ENCODE results near the gene COA5. TPM values are rescaled to one million over a fixed set of nuclear protein-coding genes. Genes with fewer than 3 reads are reported as not detected.

The COA5 gene
- polyA plus RNA-seq, 1 donor: 85.3 TPM

DNA sequence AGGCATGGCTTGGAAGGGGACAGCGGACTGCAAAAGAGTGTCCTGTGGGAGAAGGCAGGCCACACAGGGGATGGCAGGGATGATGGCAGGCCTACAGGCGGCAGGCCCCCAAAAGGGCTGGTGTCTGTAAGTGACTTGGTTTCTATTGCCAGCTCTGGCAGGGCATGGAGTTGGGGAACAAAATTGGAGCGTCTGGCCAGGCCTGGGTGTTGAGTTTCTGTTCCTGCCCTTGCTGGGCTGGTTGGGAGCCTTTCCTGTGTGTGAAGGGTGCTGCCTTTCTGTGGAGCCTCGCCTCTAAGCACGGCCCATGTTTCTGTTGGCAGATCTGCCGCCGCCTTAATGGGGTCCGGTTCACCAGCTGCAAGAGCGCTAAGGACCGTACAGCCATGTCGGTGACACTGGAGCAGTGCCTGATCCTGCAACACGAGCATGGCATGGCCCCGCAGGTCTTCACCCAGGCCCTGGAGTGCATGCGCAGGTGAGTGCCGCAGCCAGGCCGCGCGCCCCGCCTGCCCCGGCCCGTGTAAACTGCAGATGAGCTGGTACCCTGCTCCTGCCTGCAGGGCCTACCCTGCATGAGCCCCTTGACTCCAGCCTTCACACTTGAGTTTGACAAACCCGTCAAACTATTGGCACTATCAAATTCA is 31.5 kb downstream of the COA5 start:
- DNase-seq: no peak

DNA sequence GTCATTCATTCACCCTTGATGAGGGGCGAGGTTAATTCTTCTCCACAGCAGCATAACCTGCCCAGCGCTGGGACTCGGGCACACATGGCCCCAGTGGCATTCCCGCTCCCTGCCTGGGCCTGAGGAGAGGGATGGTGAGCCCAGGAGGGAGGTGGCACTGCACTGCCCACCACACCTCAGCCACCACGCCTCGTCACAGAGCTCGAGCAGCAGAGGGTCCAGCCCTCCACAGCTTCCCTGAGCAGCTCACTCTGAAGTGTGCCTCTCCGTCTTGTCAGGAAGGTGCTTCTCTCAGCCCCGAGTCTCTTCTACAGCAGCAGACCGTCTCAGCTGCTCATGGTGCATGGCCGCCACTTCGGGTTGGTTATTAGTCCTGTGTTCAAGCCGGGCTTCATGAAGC is 34.9 kb downstream of the COA5 start:
- no peak for DNase-seq

DNA sequence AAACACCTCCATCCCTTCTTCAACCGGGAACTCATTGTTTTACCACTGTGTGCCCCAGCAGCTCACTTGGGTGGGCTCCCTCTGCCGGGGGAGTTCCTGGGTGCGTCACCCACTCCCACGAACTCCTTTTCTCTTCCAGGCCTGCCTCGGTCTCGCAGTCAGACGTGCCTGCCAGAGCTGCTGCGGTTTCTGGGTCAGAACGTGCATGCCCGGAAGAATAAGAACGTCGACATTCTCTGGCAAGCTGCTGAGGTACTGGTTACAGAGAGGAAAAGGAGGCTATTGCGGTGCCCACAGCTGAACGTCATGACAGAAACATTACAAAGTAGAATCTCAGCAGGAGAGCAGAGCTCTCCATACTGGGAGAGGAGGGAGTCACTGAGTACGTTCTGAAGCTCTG is 35.6 kb downstream of the COA5 start:
- no peak for DNase-seq

DNA sequence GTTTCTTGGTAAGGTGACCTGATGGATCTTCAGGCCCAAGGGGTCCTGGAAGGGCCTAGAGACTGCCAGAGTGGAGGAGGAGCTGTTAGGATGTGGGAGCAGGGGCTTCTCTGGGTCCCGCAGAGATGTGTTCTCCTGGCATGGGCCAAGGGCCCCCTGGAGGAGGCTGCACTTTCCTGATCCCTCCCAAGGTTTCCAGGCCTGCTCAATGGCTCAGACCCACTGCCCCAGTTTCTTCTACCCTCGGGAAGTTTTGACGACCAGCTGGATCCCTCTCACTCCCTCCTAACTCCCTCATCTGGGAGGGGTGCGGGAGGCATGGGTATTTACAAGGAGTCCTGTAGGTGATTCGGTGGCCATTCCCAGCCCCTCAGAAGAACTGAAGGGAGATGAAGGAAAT is 36.1 kb downstream of the COA5 start:
- DNase-seq: no peak

DNA sequence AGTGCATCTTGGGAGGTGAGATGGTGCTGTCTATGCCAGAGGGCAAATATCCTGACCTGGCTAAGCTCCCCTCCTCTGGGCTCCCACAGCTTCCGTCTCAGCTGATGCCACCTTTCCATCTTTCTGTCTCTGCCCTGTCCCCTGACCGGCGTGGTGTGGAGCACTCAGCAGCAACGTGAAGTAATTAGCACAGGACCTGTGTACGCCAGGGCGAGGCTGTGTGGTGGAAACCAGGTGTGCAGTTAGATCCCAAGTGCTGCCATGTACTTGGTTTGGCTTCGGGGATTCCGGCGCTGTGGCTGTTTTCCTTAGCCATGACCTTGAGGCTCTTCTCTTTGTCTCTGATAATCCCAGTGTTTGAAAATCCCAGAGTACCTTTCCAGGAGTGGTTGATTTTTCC is 36.5 kb downstream of the COA5 start:
- DNase-seq: no peak

DNA sequence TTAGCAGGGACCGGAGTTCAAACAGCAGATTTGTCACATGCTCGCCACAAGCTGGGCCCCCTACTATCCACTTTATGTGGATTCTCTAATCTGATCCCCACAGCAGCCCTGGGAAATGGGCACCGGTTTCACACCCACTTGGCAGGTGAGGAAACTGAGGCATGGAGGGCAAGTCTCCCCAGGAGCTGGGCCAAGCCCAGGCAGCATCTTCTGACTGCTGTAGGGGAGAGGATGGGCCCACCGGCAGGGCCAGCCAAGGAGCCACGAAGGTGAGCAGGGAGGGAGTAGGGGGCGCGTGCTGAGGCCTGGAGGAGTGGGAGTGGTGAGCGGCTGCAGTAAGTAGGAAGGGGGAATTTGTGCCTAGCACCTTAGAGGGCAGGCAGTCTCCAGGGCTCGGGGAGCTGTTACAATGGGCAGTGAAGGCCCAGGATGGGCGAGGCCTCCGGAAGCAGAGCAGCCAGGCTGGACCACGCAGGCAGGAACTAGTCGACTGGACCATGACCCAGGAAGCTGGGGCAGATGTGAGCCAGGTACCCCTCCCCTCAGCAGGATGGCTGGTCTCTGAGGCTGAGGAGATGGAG is 37.1 kb downstream of the COA5 start:
- no peak for DNase-seq

DNA sequence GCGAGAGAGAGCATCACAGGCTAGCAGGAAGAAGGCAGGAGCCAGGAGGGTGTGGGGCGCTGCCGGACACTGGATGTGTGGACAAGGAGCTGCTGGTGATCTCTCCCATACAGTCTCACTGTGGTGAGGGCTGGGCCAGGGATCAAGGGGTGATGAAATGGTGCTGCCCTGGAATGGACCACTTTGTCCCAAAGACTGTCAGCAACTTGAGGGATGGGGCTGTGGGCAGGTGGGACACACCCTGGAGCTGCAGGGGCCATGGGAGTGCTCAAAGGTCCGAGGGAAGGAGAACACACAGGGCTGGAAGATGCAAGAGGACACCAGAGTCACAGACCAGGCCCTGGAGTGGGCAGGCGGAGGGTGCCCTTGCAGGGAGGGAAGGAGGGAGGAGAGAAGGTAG is 38.0 kb downstream of the COA5 start:
- no peak for DNase-seq

DNA sequence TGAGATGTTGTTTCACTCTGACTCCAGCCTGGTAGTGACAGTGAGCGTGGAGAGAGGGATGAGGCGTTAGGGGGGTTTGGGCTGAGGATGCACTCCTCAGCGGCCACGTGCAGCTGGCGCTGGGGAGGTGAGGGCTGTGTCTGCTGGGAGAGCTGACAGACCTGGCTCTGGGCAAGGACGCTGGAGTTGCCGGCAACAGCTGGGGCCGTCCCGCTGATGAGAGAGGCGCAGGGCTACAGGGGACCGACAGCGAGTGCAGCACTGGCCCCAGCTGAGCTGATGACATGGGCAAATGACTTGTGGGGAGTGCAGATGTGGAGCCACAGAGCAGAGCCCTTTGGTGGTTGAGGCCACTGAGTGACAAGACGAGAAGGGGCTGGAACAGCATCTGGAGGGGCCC is 38.4 kb downstream of the COA5 start:
- no peak for DNase-seq

DNA sequence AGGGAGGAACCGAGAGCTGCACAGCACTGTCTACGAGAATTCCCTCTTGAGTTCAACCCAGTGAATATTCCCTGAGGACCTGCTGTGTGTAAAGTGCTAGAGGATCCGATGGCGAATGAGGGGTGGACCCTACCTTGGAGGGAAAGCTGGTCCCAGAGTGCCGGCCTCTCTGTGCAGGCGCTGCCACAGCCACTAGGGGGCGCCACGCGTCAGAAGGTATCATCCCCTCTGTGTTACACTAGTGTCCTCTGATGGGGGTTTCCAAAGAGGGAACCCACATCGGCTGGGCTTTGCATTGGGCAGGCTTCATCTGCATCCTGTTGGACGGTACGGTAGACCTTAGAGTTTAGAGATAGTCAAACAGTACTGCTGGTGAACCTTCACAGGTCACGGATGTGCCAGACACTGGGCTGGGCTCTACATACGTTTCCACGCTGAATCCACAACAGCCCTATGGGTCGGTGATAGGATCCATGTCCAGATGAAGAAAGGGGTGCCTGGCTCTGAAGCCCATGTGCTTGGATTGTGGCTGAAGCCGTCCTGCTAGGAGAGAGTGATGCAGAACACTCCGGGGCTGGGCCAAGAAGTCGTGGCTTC is 39.0 kb downstream of the COA5 start:
- DNase-seq: no peak

DNA sequence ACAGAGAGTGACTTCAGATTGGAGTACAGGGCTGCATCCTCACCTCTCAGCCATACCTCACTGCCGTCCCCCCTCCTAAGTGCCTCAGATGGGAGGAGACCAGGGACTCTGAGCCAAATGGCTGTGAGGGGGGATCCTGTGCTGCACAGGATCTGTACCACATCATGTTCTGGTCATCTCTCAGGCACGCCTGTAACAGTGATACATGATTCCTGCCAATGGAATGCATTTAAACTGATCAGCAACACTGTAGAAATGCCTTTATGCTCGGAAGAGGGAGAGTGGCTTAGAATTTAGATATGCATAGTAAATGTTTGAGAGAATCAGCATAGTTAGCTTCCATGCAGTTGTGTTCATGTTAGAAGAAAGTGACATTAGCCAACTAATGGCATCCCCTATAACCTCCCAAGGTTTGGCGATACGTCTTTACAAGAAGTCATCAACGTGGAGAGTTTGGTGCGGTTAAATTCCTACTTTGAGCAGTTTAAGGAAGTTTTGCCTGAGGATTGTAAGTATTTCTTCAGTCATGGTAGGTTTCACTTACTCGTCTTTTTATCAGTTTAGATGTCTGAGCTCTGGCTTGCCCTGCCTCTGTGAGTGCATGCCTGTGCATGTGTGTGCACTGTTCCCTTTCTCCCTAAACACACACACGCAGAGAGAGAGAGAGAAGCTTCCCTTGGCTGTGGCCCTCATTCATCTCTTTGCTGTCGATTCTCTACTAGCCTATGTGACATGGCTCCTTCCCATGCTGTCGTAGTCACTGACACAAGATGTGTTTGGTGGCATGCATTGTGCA is 40.0 kb downstream of the COA5 start:
- no peak for DNase-seq

DNA sequence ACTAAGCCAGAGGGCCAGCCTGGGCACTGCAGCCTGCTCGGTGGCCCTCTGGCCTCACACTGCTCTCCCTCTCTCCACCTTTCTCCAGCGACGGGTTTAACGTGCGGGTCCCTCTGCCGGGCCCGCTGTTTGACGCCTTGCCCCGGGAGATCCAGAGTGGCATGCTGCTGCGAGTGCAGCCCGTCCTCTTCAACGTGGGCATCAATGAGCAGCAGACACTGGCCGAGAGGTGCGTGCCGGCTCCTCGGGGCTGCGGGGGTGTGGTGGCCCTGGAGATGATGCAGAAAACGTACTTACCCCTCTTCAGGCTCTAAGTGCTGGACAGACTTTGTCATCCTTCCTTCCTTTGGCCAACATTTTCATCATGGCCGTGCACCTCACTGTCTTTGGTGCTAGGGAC is 42.4 kb downstream of the COA5 start:
- no peak for DNase-seq

DNA sequence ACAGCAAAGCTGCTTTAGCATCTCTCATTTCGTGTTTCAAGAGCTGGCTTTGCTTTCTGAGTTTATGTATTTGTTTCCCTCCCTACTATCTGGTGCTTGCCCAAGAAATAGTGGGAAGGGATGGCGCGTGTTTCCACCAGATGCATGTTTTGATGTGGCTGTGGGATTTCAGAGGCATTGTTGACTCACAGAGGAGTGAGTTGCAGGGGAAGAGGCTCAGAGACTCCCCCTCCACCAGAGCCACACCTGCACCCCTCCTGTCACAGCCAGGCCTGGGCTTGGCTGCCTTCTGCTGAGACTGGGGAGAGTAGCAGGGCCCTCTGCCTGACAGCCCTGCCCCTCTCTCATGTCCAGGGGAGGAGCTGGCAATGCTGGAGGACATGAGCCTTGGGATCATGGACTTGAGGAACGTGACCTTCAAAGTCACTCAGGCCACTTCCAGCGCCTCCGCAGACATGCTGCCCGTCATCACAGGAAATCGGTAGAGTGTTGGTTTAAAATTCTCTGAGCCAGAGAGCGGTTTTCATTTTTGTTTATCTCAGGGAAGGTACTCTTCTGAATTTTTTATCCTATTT is 42.9 kb downstream of the COA5 start:
- no peak for DNase-seq

DNA sequence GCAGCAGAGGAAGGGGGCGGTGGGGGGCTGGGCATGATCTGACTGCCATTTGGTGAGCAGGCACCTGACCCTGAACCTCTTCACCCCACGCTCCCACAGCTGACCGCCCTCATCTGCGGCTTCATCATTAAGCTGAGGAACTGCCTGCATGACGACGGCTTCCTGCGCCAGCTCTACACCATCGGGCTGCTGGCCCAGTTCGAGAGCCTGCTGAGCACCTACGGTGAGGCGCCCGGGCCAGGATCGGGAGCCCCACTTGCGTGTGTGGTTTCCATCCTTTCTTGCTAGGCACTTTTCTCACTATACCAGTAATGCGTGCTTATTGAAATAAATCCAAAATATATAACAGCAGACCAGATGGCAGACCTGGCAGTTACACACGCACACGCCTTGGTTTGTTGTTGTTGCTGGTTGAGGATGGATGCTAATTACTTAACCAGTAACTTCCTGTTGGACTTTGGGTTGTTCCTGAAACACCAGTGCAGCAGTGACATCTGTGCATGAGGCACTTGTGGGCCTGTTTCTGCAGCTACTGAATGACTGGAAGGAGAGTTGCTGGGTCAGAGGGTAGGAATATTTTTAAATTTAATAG is 43.7 kb downstream of the COA5 start:
- DNase-seq: no peak

DNA sequence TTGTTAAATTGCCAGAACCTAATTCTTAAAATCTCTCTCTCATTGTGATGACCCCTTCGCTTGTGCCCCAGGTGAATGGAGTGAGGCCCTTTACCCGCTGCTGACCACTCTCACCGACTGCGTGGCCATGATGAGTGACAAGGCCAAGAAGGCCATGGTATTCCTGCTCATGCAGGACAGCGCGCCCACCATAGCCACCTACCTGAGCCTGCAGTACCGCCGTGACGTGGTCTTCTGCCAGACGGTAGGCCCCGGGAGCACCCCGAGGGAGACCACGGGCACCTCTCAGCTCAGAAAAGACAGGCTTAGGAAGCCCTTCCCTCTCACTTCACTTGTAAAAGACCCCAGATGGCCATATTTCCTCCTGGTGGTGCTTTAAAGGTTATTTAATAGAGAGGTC is 44.9 kb downstream of the COA5 start:
- DNase-seq: no peak

DNA sequence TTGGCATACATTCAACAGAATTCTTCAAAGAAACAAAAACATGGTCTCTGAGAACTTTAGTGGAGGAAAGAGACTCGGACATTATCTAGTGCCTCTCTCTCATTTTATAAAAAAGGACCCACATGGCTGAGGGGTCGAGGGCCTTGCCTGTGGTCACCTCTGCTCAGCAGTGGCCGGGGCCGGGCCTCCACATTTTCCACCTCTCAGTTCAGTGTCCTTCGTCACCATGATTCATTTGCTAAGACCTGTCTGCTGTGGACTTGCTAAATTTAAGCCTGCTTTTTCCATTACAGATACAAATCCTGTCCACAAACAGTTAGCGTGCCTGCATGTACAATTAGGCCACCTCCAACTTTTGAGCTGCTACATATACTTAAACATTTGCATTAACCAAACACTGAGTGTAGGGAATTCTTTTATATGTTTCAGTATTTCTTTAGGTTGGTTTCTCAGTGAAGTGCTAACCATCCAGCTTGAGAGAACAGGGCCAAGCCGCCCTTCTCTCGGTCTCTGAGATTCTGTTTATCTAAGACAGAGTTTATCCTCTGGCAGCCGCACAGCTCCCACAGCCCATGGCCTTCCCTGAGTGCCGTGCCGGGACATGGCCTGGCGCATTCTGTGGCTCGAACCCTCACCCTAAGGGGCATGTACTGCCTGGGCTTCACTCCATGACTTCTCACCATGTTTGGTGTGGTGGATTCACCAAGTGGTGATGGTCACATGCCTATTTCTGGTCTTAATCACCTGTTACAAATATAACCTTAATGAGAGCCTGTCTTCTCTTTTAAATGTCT is 46.2 kb downstream of the COA5 start:
- DNase-seq: no peak

DNA sequence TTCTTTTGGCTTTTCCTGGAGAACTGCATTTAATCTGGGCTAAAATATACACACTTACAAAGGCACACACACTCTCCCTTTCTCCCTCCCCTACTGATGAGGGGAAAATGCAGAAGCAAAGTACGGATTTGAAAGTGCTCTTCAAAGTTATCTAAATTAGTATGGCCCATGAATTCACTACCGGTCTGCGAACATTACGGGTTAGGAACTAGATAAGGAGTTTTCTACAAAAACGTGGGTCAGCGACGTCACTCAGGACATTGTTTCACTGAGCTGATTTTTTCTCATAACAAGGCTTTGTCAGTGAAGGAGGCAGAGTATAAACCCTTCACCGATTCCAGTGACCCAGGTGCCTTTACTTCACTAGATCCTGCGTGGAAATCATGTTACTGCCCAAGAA is 47.3 kb downstream of the COA5 start:
- no peak for DNase-seq

DNA sequence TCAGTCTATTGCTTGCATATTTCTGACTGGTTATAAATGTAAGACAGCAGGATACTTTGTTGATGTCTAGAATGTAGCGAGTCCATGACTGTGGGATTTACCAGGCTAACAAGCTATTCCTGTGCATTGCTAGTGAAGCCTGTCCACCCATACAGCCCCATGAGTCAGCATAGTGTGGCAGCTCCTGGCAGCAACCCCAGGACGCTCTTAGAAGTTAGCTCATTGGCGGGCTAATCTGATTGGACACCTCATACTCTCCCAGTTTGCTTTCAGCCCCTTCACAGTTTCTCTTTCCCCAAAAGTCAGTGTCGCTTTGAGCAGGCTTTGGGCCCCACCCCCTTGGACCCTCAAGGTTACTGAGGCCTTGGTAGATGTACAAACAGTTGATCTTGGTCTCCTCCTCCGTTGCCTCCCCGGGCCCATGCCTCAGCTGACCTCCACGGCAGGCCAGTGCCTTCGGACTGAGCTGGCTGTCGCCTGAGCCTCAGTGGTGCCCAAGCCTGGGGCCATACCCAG is 48.0 kb downstream of the COA5 start:
- DNase-seq: no peak

DNA sequence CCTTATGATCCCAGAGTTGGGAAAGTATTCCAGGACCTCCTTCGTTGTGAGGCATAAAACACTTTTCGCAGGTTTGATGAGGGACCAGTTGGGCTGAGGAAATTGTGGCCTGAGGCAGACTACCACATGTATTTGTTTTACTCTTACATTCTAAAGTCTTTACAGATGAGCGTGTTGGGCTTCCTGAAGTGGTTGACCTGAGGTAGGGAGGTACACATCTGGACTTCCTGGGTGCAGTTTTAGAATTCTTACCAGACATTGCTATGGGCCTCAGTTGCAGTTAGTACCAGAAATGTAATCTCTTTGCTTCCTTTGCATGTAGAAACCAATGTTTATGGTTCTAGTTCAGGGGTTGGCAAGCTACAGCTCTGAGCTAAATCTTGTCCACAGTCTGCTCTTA is 48.7 kb downstream of the COA5 start:
- DNase-seq: no peak

DNA sequence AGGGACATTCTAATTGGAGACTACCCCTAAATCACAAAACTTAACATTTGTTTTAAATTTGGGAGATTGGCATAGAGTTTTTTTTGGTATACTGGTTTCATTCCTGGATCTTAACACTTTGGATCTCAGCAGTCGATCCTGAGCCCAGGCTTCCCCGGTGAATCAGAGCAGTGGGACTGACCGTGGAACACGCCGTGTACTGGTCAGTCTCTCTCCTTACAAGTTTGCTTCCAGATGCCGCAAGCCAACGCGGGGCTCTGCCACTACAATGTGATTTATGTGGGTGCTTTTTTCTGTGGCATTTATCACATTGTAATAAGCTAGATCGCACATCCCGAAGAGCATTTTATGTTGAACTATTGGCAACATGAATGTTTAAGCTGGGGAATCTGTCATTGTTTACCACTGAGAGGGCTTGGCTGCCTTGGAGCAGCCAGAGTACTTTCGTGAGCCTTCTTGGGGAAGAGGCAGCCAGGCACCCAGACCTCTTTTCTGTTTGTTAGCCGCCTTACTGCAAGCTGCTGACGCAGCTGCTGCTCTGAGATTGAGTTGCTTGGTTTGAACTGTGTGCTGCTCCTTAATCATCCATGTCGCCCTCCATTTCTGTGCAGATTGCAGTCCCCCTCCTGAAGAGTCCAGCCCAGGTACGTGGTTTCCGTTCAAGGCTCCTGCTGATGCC is 49.3 kb downstream of the COA5 start:
- DNase-seq: no peak

DNA sequence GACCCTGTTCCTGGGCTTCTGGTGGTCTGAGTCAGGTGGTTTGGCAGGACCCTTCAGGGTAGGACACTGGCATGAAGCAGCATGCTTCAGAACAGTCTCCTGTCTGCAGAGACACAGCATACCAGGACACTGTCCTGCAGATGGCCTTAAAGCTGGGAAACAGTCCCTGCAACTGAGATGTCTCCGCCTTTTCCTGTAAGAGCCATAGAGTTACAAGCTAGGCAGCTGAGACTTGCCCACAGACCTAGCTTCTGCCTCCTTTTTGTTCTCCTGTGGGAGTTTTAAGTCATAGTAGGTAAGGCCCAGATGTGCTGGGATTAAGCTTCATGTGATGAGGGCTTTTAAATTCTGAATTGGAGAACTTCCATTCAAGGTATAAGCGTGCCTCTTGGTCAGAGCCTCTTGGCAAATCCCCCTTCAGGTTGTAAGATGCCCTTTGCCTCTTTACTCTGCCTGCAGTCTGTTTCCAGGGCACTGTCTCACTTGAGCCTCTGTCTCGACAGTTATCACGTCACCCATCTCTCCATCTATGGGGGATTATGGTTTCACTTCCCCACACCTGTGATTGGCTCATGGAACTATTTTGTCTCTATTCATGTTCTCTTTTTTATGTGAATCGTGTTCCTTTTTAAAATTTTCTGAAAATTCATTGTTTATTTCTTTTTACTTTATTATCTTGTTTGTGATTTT is 51.8 kb downstream of the COA5 start:
- no peak for DNase-seq
